K562 (cell line): ENCODE data around the gene DLGAP1. TPM values are rescaled to one million over a fixed set of nuclear protein-coding genes. Genes with fewer than 3 reads are reported as not detected.
"Not testable (repeated sequence)": the region's sequence is repeated elsewhere in the genome, so short reads cannot be mapped to it uniquely, and the experiment has no call there.

Experiments
- ATAC-seq: fragments of 200-7000 bp; cut with Tn5 transposase; 3 replicates; pipeline ENCODE4 v1.9.1; 2020; ENCODE audit warnings: moderate library complexity
- BruUV-seq: library from RNA; stranded (reverse); fragments of 400-500 nt; replicated peaks from 2 replicates; lab custom pipeline; 2021; lab: Mats Ljungman, UMichigan
- CTCF ChIA-PET: fragments of 300-600 bp; formaldehyde crosslinking; extraction: SDS; loops from one replicate; lab custom pipeline; 2021; ENCODE audit warnings: low intra/inter-chr PET ratio; lab: Yijun Ruan, JAX
- POLR2A ChIA-PET: fragments of 300-600, 350-650 bp; sonication (Branson Sonifier 250); formaldehyde crosslinking; extraction: SDS; loops from one replicate; lab custom pipeline; 2021; ENCODE audit warnings: antibody characterized with exemption, inconsistent platforms; lab: Yijun Ruan, JAX
- DNase-seq, 4 experiments: peaks; one replicate each; pipeline versions ENCODE4 v3.0.0 to v3.0.0-alpha.2; 2011 to 2018; ENCODE audit warnings: low spot score in 3 of 4, mixed read lengths in 3 of 4; ENCODE audit errors: extremely low read depth in 1 of 4
- FAIRE-seq: peaks from 2 replicates; lab custom pipeline; 2011; peaks lifted over from hg19 to GRCh38; lab: Jason Lieb, UNC
- H2AFZ ChIP-seq: 2 replicates; pipeline ENCODE4 v1.6.0; 2011; ENCODE audit warnings: low read depth, low read length, control low read depth, inconsistent platforms
- H3K27ac ChIP-seq: fragments of 200-600 bp; 3 replicates; pipeline ENCODE4 v1.8.0; 2011; ENCODE audit warnings: low read depth, mild to moderate bottlenecking, control low read depth, inconsistent platforms, low read length, moderate library complexity, mixed read lengths; ENCODE audit errors: extremely low read depth
- H3K27me3 ChIP-seq, 2 experiments: fragments of 300-600 bp in 1 of 2; 2 replicates in 1 of 2; 3 replicates in 1 of 2; pipeline versions ENCODE4 v1.6.0 to v1.8.0; 2011; ENCODE audit warnings: inconsistent platforms in 2 of 2, low read length in 2 of 2, mild to moderate bottlenecking in 1 of 2, mixed read lengths in 1 of 2, moderate library complexity in 1 of 2; ENCODE audit not compliant: control insufficient read depth in 2 of 2, insufficient read depth in 2 of 2
- H3K36me3 ChIP-seq: fragments of 300-600 bp; 3 replicates; pipeline ENCODE4 v1.8.0; 2011; ENCODE audit warnings: mild to moderate bottlenecking, low read length, inconsistent platforms; ENCODE audit not compliant: control insufficient read depth, insufficient read depth
- H3K4me1 ChIP-seq, 2 experiments: fragments of 200-600 bp in 1 of 2; replicated peaks in 1 of 2; 2 replicates in 1 of 2; 3 replicates in 1 of 2; pipeline versions ENCODE4 v1.5.1 to v1.8.0; 2011; ENCODE audit warnings: inconsistent platforms in 2 of 2, low read length in 2 of 2, mild to moderate bottlenecking in 1 of 2, mixed read lengths in 1 of 2, moderate library complexity in 1 of 2; ENCODE audit not compliant: control insufficient read depth in 2 of 2, insufficient read depth in 2 of 2
- H3K4me2 ChIP-seq: 2 replicates; pipeline ENCODE4 v1.6.1; 2011; ENCODE audit warnings: low read length, control low read depth, inconsistent platforms, mixed read lengths; ENCODE audit not compliant: insufficient read depth
- H3K4me3 ChIP-seq: fragments of 200-600 bp; sonication (generic), shearing (Covaris generic); 2 replicates; pipeline ENCODE4 v1.5.1; 2016; ENCODE audit warnings: control low read depth, inconsistent platforms
- H3K79me2 ChIP-seq: fragments of 200-600 bp; 3 replicates; pipeline ENCODE4 v1.8.0; 2011; ENCODE audit warnings: low read length, inconsistent platforms; ENCODE audit not compliant: control insufficient read depth, insufficient read depth
- H3K9ac ChIP-seq, 2 experiments: 2 replicates each; pipeline versions ENCODE4 v1.6.0 to v1.6.1; 2011; ENCODE audit warnings: low read depth in 2 of 2, low read length in 2 of 2, control low read depth in 1 of 2, inconsistent platforms in 1 of 2, mild to moderate bottlenecking in 1 of 2, mixed read lengths in 1 of 2; ENCODE audit not compliant: insufficient read depth in 1 of 2
- H3K9me1 ChIP-seq: one replicate; pipeline ENCODE4 v1.6.0; 2011; ENCODE audit warnings: inconsistent platforms, mild to moderate bottlenecking, low read length, moderate library complexity; ENCODE audit not compliant: control insufficient read depth, insufficient read depth
- H3K9me3 ChIP-seq: replicated peaks from 2 replicates; pipeline ENCODE4 v1.5.1; 2011; ENCODE audit warnings: low read depth, low read length, inconsistent platforms; ENCODE audit not compliant: control insufficient read depth, insufficient read depth
- H4K20me1 ChIP-seq: replicated peaks from 2 replicates; pipeline ENCODE4 v1.6.1; 2011; ENCODE audit warnings: low read length, inconsistent platforms, mixed read lengths; ENCODE audit not compliant: control insufficient read depth, insufficient read depth
- BCL6 ChIP-seq: fragments of 250-450 bp; sonication (Bioruptor Pico); IDR thresholded peaks from 2 replicates; pipeline ENCODE4 v1.4.0; 2020
- GTF3C2 ChIP-seq: IDR thresholded peaks from 3 replicates; pipeline ENCODE4 v1.6.1; 2011; ENCODE audit warnings: borderline replicate concordance, mild to moderate bottlenecking, moderate library complexity; ENCODE audit not compliant: insufficient read length; ENCODE audit errors: extremely low read depth
- HINFP ChIP-seq: fragments of 450-650 bp; conservative IDR thresholded peaks from 2 replicates; pipeline ENCODE4 v1.6.1; 2016; ENCODE audit warnings: missing genetic modification characterization, low read depth, mild to moderate bottlenecking, control low read depth, missing compliant biosample characterization
- ID3 ChIP-seq, 2 experiments: fragments of 250-450 bp in 1 of 2; fragments of 450-650 bp in 1 of 2; sonication (Bioruptor Pico) in 1 of 2; IDR thresholded peaks; 2 replicates each; pipeline versions ENCODE4 v1.6.1 to v1.8.0; 2016 to 2021; ENCODE audit warnings: mild to moderate bottlenecking in 2 of 2, moderate library complexity in 2 of 2, missing compliant biosample characterization in 1 of 2, missing genetic modification characterization in 1 of 2
- IRF9 ChIP-seq: fragments of 450-650 bp; IDR thresholded peaks from 2 replicates; pipeline ENCODE4 v1.6.1; 2016; ENCODE audit warnings: missing biosample characterization, missing genetic modification characterization
- KLF6 ChIP-seq: fragments of 250-450 bp; sonication (Bioruptor Pico); IDR thresholded peaks from 2 replicates; pipeline ENCODE4 v1.4.0; 2020; ENCODE audit warnings: mild to moderate bottlenecking, moderate library complexity, borderline replicate concordance
- MTF1 ChIP-seq: fragments of 250-450 bp; sonication (Bioruptor Pico); IDR thresholded peaks from 2 replicates; pipeline ENCODE4 v1.9.0; 2021; ENCODE audit warnings: moderate library complexity, mild to moderate bottlenecking, inconsistent platforms, borderline replicate concordance
- TEAD2 ChIP-seq: fragments of 450-650 bp; IDR thresholded peaks from 2 replicates; pipeline ENCODE4 v1.6.1; 2016; ENCODE audit warnings: missing genetic modification characterization, control low read depth, missing compliant biosample characterization
- ZNF134 ChIP-seq: fragments of 250-450 bp; sonication (Bioruptor Pico); conservative IDR thresholded peaks from 2 replicates; pipeline ENCODE4 v1.4.0; 2020
- ZNF23 ChIP-seq: fragments of 250-450 bp; sonication (Bioruptor Pico); IDR thresholded peaks from 2 replicates; pipeline ENCODE4 v1.4.0; 2020; ENCODE audit warnings: mild to moderate bottlenecking
- WGBS: fragments of 100-300 bp; shearing (Covaris generic); methylation state at CpG from one replicate; pipeline ENCODE4 v1.1.6; 2016; ENCODE audit warnings: low coverage, mixed read lengths; ENCODE audit not compliant: insufficient coverage; ENCODE audit errors: missing lambda C conversion rate; 5-methylcytosine and 5-hydroxymethylcytosine counted together
- in situ Hi-C: fragments of 300-500 bp; cut with MboI; formaldehyde crosslinking; loops from 4 replicates; pipeline ENCODE4 v1.15.0; 2018; ENCODE audit warnings: inconsistent platforms, mixed read lengths
- intact Hi-C: fragments of 100-400 bp; cut with micrococcal nuclease; formaldehyde crosslinking; loops from 2 replicates; pipeline ENCODE4 v1.14.2; 2022
- polyA plus RNA-seq, 8 experiments: library from polyadenylated mRNA; depleted of rRNA in 4 of 8; stranded (reverse) in 5 of 8; unstranded in 3 of 8; fragments of >200 nt; fragmentation: Nextera tagmentation in 2 of 8; fragmentation: Illumina TruSeq in 1 of 8; extraction: Ambion mirVana in 2 of 8; extraction: Trizol in 1 of 8; gene quantifications; 2 replicates each; pipeline versions ENCODE4 v1.2.1 to v1.2.3, GENCODE V29; 2011 to 2014; ENCODE audit warnings: inconsistent platforms in 1 of 8, missing spikeins in 1 of 8
- total RNA-seq, 7 experiments: library from RNA; depleted of rRNA in 6 of 7; stranded (reverse); fragments of >200 nt in 6 of 7; fragmentation: Illumina TruSeq in 2 of 7; extraction: Trizol in 2 of 7; gene quantifications; 2 replicates each; pipeline versions ENCODE4 v1.2.1 to v1.2.3, GENCODE V29; 2011 to 2021; ENCODE audit warnings: low replicate concordance in 1 of 7
- TF ChIP-seq, protein P1 (sequence below), 2 experiments: IDR thresholded peaks; 2 replicates each; pipeline ENCODE4 v1.6.1; 2011; ENCODE audit warnings: borderline replicate concordance in 1 of 2, control low read depth in 1 of 2, low read depth in 1 of 2, low read length in 1 of 2, mild to moderate bottlenecking in 1 of 2, mixed read lengths in 1 of 2, moderate library complexity in 1 of 2; ENCODE audit not compliant: insufficient read depth in 1 of 2, insufficient read length in 1 of 2, poor library complexity in 1 of 2, severe bottlenecking in 1 of 2; ENCODE audit errors: extremely low read depth in 1 of 2

The DLGAP1 gene
- total and polyA plus RNA-seq, 9 of the 15 experiments (the other 6 are each of a cell fraction or from before 2014, with no cell fraction given): 0.04 to 0.22 (median 0.08) TPM

DNA sequence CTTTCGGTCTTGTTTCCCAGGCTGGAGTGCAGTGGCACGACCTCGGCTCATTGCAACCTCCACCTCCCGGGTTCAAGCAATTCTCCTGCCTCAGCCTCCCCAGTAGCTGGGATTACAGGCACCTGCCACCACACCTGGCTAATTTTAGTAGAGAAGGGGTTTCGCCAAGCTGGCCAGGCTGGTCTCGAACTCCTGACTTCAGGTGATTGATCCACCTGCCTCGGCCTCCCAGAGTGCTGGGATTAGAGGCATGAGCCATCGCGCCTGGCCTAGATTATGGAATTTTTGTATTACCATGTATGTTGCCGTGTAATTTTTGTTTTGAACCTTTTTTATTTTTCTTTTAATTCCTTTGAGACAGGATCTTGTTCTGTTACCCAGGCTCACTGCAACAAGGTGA is 848.2 kb downstream of the DLGAP1 start:
- FAIRE-seq; H3K27me3 ChIP-seq; ATAC-seq; intact Hi-C loops; BruUV-seq; in situ Hi-C loops; H3K9me3 ChIP-seq; DNase-seq; H4K20me1 ChIP-seq; H3K9me1 ChIP-seq; TF ChIP-seq ID3 (CRISPR knock-in tag; IDR thresholded peaks at IDR 0.05): not testable (repeated sequence)
- Histone ChIP-seq H3K4me3 (peak overlapping the region; percentile 55), H3K9ac (peak overlapping the region; percentile 87 to 98), H3K79me2 (peaks cover 61% of the 10 kb centered on the region), H3K27ac (peak overlapping the region; percentile 97), H2AFZ (peak overlapping the region; percentile 68; the same call in 1 of the 2 replicates), H3K36me3 (peaks cover 23% of the 10 kb centered on the region; the same call in 2 of the 3 replicates), H3K4me1 (peaks cover 29 to 47% of the 10 kb centered on the region in 2 experiments), H3K4me2 (peak overlapping the region; percentile 94)
- CTCF ChIA-PET: interaction anchor here (1.0 kb wide), 1 partner anchor 60 kb away, joined by 3 read pairs; no protein-coding TSS in a partner anchor
- POLR2A ChIA-PET: interaction anchor here (0.6 to 7.9 kb wide), 9 partner anchors 8 to 356 kb away, joined by 3 to 80 read pairs (median 12); no protein-coding TSS in a partner anchor
- WGBS: 5% methylated on average over 10 of the region's 10 CpGs
- TF ChIP-seq ZNF134 (CRISPR knock-in tag) (0 out of 2 replicates have a peak, but pooled peaks have one; percentile 39), ZNF23 (CRISPR knock-in tag) (peak; percentile 52; the same call in 1 of the 2 replicates), TEAD2 (0 out of 2 replicates have a peak, but pooled peaks have one; percentile 8), ID3 (tag; IDR thresholded peaks at IDR 0.05) (0 out of 2 replicates have a peak, but pooled peaks have one; percentile 47), BCL6 (CRISPR knock-in tag) (0 out of 2 replicates have a peak, but pooled peaks have one; percentile 16), KLF6 (CRISPR knock-in tag) (0 out of 2 replicates have a peak, but pooled peaks have one; percentile 9), IRF9 (tag) (0 out of 2 replicates have a peak, but pooled peaks have one; percentile 8), HINFP (0 out of 2 replicates have a peak, but pooled peaks have one; percentile 36), GTF3C2 (peak; percentile 37), MTF1 (CRISPR knock-in tag) (peak; percentile 8; the same call in 1 of the 2 replicates)
- TF ChIP-seq, protein P1, sequence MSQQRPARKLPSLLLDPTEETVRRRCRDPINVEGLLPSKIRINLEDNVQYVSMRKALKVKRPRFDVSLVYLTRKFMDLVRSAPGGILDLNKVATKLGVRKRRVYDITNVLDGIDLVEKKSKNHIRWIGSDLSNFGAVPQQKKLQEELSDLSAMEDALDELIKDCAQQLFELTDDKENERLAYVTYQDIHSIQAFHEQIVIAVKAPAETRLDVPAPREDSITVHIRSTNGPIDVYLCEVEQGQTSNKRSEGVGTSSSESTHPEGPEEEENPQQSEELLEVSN (IDR thresholded peaks at IDR 0.05; ENCODE audit: borderline replicate concordance in 1 of 2, extremely low read depth in 1 of 2, insufficient read depth in 1 of 2, insufficient read length in 1 of 2, low read depth in 1 of 2, low read length in 1 of 2, poor library complexity in 1 of 2, severe bottlenecking in 1 of 2): peak in 1 of 2 experiments; percentile 52
